ENCODE measurements around the gene IL17RD. TPM values are rescaled to one million over a fixed set of nuclear protein-coding genes. Genes with fewer than 3 reads are reported as not detected.

The IL17RD gene
- total RNA-seq, 1 donor from 2014 or later, result 26.1 TPM

DNA sequence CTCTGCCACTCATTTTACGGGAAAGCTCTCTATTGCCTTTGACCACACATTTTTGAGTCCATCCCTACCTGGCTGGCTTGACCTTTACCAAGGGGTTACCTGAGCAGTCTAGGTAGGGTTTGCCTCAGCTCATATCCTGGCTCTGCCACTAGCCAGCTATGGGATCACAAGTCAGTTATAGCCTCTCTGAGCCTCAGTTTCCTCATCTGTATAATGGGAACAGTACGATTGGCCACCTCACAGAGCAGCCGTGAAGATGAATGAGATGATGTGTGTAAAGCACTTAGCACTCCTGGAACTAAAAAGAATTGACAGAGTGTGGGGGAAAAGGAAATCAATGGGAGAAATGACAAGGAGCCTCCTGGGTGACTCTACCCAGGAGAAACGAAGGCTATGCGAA lies 76.7 kb downstream of the IL17RD start:
- Histone ChIP-seq H4K20me1 (ENCODE audit: low read depth) (no peaks in the 10 kb centered on the region), H3F3A (ENCODE audit: low read depth) (no peaks in the 10 kb centered on the region), H3K36me3 (no peaks in the 10 kb centered on the region), H3K27ac (no peak overlapping the region), H3K79me2 (ENCODE audit: low read depth) (no peaks in the 10 kb centered on the region), H2AFZ (replicated peaks) (no peak overlapping the region), H3K27me3 (no peaks in the 10 kb centered on the region), H3K4me3 (no peak overlapping the region), H3K4me2 (no peak overlapping the region), H3K9ac (no peak overlapping the region), H3K4me1 (no peaks in the 10 kb centered on the region), H3K9me3 (ENCODE audit: low read depth) (no peaks in the 10 kb centered on the region)
- peaks cover 19% of the 10 kb centered on the region for H3K4me1 Mint-ChIP-seq
- H3K27me3 Mint-ChIP-seq (ENCODE audit: insufficient read depth, low read depth), result peaks cover 2% of the 10 kb centered on the region
- H3K4me3 Mint-ChIP-seq, result no peak overlapping the region
- H3K9me3 Mint-ChIP-seq, result no peaks in the 10 kb centered on the region
- H3K36me3 Mint-ChIP-seq, result peaks cover 23% of the 10 kb centered on the region
- DNase-seq (ENCODE audit: low spot score), result no peak
- no peak for TF ChIP-seq EZH2phosphoT487 (IDR thresholded peaks at IDR 0.05)
- no peak for TF ChIP-seq EZH2 (IDR thresholded peaks at IDR 0.05)
- TF ChIP-seq, protein P1, sequence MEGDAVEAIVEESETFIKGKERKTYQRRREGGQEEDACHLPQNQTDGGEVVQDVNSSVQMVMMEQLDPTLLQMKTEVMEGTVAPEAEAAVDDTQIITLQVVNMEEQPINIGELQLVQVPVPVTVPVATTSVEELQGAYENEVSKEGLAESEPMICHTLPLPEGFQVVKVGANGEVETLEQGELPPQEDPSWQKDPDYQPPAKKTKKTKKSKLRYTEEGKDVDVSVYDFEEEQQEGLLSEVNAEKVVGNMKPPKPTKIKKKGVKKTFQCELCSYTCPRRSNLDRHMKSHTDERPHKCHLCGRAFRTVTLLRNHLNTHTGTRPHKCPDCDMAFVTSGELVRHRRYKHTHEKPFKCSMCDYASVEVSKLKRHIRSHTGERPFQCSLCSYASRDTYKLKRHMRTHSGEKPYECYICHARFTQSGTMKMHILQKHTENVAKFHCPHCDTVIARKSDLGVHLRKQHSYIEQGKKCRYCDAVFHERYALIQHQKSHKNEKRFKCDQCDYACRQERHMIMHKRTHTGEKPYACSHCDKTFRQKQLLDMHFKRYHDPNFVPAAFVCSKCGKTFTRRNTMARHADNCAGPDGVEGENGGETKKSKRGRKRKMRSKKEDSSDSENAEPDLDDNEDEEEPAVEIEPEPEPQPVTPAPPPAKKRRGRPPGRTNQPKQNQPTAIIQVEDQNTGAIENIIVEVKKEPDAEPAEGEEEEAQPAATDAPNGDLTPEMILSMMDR (IDR thresholded peaks at IDR 0.05), result no peak
- H3K27ac Mint-ChIP-seq, result no peak overlapping the region

DNA sequence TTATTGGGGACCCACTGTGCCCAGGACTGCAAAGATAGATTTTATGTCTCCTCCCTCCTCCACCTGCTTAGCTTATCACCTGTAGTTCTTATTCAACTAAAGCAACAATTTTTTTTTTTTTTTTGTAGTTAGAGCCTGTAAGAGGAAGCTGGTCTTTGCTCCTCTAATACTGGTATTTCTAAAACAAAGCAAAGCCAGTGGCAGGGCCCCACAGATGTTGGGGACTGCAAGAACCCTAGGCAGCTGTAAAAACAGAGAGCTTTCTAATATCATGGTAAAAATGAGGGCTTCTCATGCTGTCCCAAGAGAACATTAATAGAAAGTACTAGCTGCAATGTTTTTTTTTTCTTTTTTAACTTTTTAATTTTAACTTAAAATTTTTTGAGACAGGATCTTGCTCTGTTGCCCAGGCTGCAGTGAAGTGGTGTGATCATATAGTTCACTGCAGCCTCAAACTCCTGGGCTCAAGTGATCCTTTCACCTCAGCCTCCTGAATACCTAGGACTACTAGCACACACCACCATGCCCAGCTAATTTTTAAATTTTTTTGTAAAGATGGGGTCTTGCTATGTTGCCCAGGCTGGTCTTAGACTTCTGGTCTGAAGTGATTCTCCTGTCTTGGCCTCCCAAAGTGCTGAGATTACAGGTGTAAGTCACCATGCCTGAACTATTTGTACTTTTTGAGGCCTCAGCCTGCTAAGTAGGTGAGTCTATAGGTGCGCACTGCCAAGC lies 77.6 kb downstream of the IL17RD start:
- Mint-ChIP-seq H3K4me3 (no peak overlapping the region), H3K4me1 (peaks cover 19% of the 10 kb centered on the region), H3K27me3 (ENCODE audit: insufficient read depth, low read depth) (no peaks in the 10 kb centered on the region), H3K27ac (no peak overlapping the region), H3K36me3 (peaks cover 18% of the 10 kb centered on the region), H3K9me3 (no peaks in the 10 kb centered on the region)
- no peak for DNase-seq (ENCODE audit: low spot score)
- H3K27ac ChIP-seq, result no peak overlapping the region
- H3K4me1 ChIP-seq, result no peaks in the 10 kb centered on the region
- no peaks in the 10 kb centered on the region for H3K36me3 ChIP-seq
- no peak overlapping the region for H3K4me3 ChIP-seq
- H3K9me3 ChIP-seq (ENCODE audit: low read depth), result no peaks in the 10 kb centered on the region
- no peaks in the 10 kb centered on the region for H3K27me3 ChIP-seq
- H3K9ac ChIP-seq, result no peak overlapping the region
- H3F3A ChIP-seq (ENCODE audit: low read depth), result no peaks in the 10 kb centered on the region
- no peaks in the 10 kb centered on the region for H4K20me1 ChIP-seq (ENCODE audit: low read depth)
- H3K4me2 ChIP-seq, result no peak overlapping the region
- H2AFZ ChIP-seq (replicated peaks), result no peak overlapping the region
- no peaks in the 10 kb centered on the region for H3K79me2 ChIP-seq (ENCODE audit: low read depth)
- TF ChIP-seq EZH2phosphoT487 (IDR thresholded peaks at IDR 0.05) (no peak), EZH2 (IDR thresholded peaks at IDR 0.05) (no peak)
- TF ChIP-seq, protein P1 (IDR thresholded peaks at IDR 0.05), result no peak

DNA sequence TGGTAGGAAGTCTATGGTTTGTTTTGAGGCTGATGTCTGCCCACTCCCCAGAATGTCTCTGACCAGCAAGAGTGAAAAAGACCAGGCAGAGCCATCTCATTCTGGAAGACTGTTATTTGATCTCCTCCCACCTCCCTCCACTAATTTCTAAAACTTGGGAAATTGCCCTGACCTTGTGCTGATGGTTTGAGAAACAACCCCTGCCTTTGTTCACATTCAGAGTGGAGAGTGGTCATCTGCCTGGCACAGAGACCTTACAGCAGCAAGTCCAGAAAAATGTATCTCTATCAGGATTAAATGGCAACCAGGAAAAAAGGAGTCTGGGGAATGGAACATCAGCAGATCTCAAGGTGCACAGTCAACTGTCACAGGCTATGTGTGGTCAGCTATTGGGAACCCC lies 79.0 kb downstream of the IL17RD start:
- Mint-ChIP-seq H3K27me3 (ENCODE audit: insufficient read depth, low read depth) (no peaks in the 10 kb centered on the region), H3K4me3 (no peak overlapping the region), H3K9me3 (no peaks in the 10 kb centered on the region), H3K27ac (no peak overlapping the region), H3K36me3 (peaks cover 14% of the 10 kb centered on the region), H3K4me1 (peaks cover 12% of the 10 kb centered on the region)
- no peaks in the 10 kb centered on the region for H3K4me1 ChIP-seq
- H3K27me3 ChIP-seq, result peaks cover 9% of the 10 kb centered on the region
- no peaks in the 10 kb centered on the region for H4K20me1 ChIP-seq (ENCODE audit: low read depth)
- no peak overlapping the region for H3K4me2 ChIP-seq
- no peak overlapping the region for H2AFZ ChIP-seq (replicated peaks)
- no peak for DNase-seq (ENCODE audit: low spot score)
- H3K79me2 ChIP-seq (ENCODE audit: low read depth), result no peaks in the 10 kb centered on the region
- no peaks in the 10 kb centered on the region for H3F3A ChIP-seq (ENCODE audit: low read depth)
- no peaks in the 10 kb centered on the region for H3K9me3 ChIP-seq (ENCODE audit: low read depth)
- H3K36me3 ChIP-seq, result no peaks in the 10 kb centered on the region
- no peak overlapping the region for H3K4me3 ChIP-seq
- no peak for TF ChIP-seq EZH2phosphoT487 (IDR thresholded peaks at IDR 0.05)
- TF ChIP-seq EZH2 (IDR thresholded peaks at IDR 0.05), result no peak
- TF ChIP-seq, protein P1 (IDR thresholded peaks at IDR 0.05), result no peak
- H3K9ac ChIP-seq, result no peak overlapping the region
- no peak overlapping the region for H3K27ac ChIP-seq
